Stimulated activated CD4-positive, alpha-beta T cell treated with anti-CD3 and anti-CD28 coated beads, Interleukin-2, amount 100 ng/mL, for 4 hours (primary cell): Measurements from ENCODE around the gene BCR.

Experiments
- DNase-seq: peaks from one replicate; pipeline ENCODE4 v3.0.0-alpha.2; 2020; ENCODE audit warnings: low read depth

BCR gene

DNA sequence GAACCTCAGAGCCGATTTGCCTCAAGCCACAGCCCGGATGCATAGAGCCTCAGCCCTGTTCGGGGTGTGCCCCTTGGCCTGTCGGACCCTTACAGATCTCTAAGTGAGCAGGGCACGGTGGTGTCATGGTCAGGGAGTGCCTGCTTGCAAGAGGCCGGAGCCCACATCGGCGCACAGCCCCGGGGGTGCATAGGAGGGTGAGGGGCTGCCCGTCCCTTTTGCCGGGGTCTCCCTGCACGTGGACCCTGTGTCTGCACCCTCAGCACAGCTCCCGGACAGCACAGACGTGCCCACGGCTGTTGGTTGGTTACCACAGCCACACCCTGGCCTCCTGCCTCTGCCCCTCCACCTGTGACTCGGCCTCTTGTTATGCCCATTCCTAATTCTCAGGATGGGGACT lies 28.5 kb upstream of the BCR start:
- no peak for DNase-seq

- no peak for DNase-seq
Measured at GRCh38 chr22:23152238-23153114, 27.8 kb upstream of the BCR start.

- DNase-seq = no peak
Measured at GRCh38 chr22:23153994-23154393, 26.3 kb upstream of the BCR start.

GRCh38 chr22:23154461-23154860 lies 25.8 kb upstream of the BCR start:
- no peak for DNase-seq

DNA sequence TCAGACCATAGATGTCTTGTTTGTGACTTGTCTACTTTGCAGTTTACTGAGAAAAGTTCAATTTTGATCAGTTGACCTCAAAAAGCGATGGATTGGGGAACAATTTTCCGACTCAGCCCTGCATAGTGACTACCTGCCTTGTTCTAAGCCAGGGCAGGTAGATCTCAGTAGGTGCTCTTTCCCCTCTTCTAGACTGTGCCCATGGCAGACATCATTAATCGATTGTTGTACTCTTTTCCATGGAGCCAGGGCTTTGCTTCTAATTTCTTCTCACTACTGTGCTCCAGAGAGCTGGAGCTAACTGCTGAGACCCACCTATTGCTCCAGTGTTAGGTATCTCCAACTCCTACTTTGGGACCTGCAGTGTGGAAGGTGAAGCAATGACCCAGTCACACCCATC lies 25.2 kb upstream of the BCR start:
- no peak for DNase-seq

DNA sequence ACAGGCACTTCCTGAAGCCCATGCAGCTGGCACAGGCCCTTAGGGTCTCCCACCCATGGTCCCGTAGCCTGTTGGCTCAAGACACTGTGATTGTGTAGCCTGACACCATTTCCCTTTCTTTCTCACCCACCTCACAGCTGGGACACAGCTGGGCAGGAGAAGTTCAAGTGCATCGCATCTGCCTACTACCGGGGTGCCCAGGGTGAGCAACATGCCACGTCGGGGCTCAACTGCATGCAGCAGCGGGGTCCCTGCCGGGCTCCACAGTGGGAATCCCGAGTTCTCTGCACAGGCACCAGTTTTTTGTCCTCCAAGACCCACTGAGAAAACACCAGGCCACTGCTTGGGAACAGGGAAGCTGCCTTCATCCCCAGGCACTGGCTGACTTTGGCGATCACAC lies 24.5 kb upstream of the BCR start:
- no peak for DNase-seq

DNA sequence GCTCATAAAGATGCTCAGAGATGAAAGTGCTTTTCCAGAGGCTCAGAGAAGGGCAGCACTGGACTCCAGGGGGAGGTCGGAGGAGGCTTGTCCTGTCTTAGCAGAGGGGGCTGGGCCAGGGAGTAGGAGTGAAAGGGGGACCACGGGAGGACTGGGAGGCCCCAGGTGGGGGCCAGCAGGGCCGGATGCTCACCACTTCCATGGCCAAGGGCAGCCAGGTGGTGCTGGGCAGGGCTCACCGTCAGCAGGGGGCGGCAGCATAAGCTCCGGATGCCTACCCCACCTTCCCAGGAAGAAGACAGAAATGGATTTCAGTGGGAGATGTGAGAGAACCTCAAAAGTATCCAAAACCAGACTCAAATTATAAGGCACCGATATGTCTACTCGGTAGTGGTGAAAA lies 24.0 kb upstream of the BCR start:
- no peak for DNase-seq

DNA sequence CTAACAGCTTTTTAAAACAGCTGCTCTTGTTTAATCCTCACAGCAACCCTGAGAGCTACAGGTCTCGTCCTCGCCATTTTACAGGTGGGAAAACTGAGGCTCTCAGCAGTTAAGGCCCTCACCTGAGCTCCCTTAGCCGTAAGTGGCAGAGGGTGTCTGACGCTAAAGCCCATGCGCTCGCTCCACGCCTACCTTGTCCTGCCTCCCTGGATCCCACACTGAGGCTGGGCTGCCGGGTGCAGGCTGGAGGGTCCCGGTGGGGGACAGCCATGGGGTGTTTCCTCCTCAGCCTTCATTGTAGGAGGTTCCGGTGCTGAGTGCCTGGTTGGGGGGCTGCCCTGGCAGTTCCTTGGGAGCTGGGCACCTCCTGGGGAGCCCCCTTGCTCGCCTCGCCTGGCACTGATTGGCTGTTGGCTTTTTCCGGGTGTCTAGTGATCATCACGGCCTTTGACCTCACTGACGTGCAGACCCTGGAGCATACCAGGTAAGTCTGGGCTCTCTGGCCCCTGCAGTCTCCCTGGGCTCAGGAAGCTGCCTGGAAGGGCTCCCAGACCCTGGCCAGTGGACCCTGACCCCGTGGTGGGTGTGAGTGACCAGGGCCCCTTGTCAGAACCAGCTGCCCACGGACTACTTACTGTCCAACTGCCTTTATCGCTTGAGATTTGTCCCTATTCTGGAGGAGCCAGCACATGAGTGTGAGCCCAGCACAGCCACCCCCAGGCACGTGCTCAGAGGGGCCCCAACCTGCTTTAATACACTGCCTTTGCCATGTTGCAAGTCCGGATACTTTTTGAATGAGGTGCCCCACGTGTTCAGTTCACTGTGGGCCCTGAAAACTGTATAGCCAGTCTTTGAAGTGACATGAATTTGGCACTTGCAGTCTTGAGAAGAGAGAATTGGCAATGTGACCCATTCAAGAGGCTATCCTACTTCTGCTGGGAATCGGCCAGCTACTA lies 22.5 kb upstream of the BCR start:
- DNase-seq = no peak

GRCh38 chr22:23158516-23159290 lies 21.6 kb upstream of the BCR start:
- DNase-seq = no peak

- DNase-seq = no peak
Measured at GRCh38 chr22:23159291-23159630, 21.0 kb upstream of the BCR start.

- DNase-seq = no peak
Measured at GRCh38 chr22:23161029-23161428, 19.3 kb upstream of the BCR start.

DNA sequence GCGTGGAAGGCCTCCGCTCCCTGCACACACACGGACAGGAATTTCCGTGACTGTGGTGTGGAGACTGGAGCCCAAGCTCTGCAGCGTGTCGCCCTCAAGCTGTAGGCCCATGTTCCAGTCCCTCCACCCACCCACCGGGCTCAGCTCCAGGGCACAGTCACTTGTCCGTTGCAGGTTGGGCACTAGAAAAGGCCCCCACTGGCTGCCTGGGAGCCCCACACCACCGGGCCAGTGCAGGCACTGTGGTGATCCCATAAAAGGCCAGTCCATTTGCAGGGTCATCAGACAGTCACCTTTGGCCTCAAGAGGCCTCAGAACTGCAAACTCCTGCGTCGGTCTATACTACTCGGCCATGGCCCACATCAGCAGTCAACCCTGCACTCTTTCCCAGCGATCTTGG lies 18.7 kb upstream of the BCR start:
- no peak for DNase-seq

- no peak for DNase-seq
Measured at GRCh38 chr22:23163665-23164064, 16.6 kb upstream of the BCR start.

DNA sequence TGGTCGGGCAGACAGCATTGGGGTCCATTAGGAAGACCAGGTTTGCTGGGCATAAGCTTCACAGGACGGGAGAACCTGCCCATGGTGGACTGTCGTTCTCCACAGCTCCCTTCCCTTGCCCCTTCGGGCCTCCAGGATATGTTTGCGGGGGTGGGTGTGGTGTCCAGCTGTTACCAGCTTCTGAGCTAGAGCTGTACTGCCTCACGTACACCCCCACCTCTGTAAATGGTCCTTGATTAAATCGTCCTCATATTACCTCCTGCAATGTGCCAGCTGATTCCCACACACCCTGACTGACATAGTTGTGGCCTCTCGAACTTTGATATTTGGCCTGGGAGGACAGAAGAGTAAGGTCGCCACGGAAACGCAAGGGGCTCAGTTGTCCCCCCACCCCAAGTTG lies 16.2 kb upstream of the BCR start:
- no peak for DNase-seq

- DNase-seq = no peak
Measured at GRCh38 chr22:23166042-23166831, 14.1 kb upstream of the BCR start.

GRCh38 chr22:23166841-23167616 lies 13.3 kb upstream of the BCR start:
- no peak for DNase-seq

GRCh38 chr22:23168391-23169042 lies 11.8 kb upstream of the BCR start:
- DNase-seq = no peak

GRCh38 chr22:23169043-23169406 lies 11.3 kb upstream of the BCR start:
- no peak for DNase-seq

DNA sequence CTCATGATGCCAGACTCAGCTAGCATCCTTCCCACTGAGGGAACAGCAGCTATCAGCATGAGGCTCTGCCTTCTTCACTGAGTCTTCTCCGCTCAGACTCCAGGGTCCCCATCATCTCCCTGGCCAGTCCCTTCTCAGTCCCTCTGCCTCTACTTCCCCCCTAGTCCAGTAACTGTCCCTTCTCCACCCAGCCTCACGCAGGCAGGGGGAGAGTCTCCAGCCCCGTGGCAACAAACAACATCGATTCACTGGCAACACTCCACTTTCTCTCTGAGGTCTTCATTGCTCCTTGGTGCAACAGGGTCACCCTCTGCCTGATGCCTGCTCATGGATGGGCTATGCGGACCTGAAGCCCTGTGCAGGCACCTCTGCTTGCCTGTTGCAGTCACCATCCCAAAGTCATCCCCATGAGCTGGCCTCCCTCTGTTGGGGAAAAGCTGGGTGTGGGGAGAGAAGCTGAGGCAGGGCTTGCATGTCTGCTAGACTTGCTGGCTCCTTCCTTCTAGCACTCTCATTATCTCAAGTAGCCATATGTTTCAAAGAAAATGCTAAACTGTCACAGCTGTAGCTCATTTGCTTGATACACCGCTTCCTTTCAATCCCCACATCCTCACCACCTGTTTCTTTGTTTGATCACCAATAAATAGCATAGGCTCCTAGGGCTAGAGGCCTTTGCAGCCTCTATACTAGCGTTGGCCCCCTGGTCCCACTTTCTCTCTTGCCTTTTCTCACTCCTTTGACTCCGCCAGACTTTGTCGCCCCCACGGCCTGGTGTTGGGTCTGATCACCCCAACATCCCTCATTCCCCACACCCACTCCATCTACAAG lies 4.3 kb upstream of the BCR start:
- no peak for DNase-seq
